A375 (cell line): ENCODE results near the gene UBAP2. TPM values are rescaled to one million over a fixed set of nuclear protein-coding genes. Genes with fewer than 3 reads are reported as not detected.

ENCODE experiments used
- small RNA-seq: library from RNA; depleted of rRNA; stranded (forward); fragments of <200 nt; gene quantifications from one replicate; pipeline ENCODE3, GENCODE V24; 2014
- total RNA-seq: library from RNA; depleted of rRNA; stranded (reverse); fragments of >200 nt; shearing (Covaris generic); gene quantifications from 2 replicates; pipeline ENCODE4 v1.2.3, GENCODE V29; 2014; rRNA removed

UBAP2 gene
- total RNA-seq, result 8.3 and 12.0 TPM in 2 replicates

DNA sequence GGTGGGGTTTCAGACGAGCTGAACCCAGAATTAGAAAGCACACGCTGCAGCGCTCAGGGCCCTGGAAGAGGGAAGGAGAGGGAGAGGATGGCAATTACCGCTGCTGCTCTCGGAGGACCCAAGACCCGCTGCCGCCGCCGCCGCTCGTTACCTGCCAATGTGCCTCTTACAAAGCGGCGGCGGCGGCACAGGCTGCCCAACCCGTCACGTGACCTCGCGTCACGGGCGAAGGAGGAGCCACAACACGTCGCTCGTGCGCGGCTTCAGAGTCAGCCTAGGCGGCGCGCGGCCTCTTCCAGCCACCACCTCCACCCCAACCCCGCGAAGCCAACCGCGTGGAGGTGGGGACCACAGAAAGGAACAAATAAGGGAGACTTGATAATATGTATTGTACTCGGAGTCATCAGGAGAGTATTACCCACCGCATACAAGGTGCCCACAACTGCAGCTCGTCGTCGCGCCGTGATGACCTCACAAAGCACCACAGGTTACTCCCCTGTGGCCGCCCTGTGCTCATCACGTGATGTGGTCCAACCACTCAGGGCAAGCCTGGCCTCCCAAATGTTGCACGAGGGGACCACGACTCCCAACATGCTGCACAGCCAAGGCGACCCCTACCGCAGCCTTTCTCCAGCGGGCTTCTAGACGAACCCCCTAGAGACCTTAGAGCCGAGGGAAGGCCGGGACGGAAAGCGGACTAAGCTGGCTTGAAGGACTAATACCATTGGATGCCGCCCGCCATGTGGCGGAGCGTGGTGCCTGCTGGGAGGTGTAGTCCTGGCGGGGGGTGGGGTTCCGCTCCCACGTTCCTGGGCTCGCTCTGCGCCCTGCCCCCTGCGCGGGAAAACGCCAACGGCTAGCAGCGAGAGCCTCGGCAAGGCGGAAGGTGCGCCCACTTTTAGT lies at the start of gene UBAP2:
UBAP2 (minus strand) TSS at position 161 of the 903 bp plus-strand sequence. CDS start 31,739 bp downstream, outside the sequence.

Small RNA genes lying within 50 kb of the gene (small RNA-seq; reads per million reads assigned to genes)
- gene RN7SKP114 (0.33 reads per million), gene SNORD121A (32.8 reads per million, percentile 94 among the genes with 10 or more reads in this experiment), gene SNORD121B (not detected)

Other genes with a start within 250 kb of the UBAP2 start
- gene UBE2R2, start 231.7 kb downstream of the UBAP2 start, total RNA-seq, result 14.1 and 15.2 TPM in 2 replicates
- 15.6 and 17.1 TPM in 2 replicates for gene DCAF12, start 77.8 kb upstream of the UBAP2 start, total RNA-seq
- 17.9 and 19.4 TPM in 2 replicates for gene UBAP1, start 130.2 kb upstream of the UBAP2 start, total RNA-seq